OCI-LY3 (cell line): ENCODE measurements around the gene FRS3.

ENCODE experiments used
- CTCF ChIP-seq: fragments of 200-600, 300-600 bp; sonication (generic); IDR thresholded peaks from 2 replicates; pipeline ENCODE4 v1.5.1; 2014; ENCODE audit warnings: antibody characterized with exemption, low read length, low read depth
- EZH2phosphoT487 ChIP-seq: fragments of 200-600 bp; shearing (Covaris generic); IDR thresholded peaks from 2 replicates; pipeline ENCODE4 v1.6.1; 2018; ENCODE audit warnings: antibody characterized with exemption, mixed run types, low read depth

- no peak for TF ChIP-seq CTCF
- TF ChIP-seq EZH2phosphoT487: no peak
Measured at GRCh38 chr6:41720783-41721182, 58.9 kb downstream of the FRS3 start.
